Gastrocnemius medialis (tissue), 4 donors: ENCODE results near the gene DBH.

Experiments used
- POLR2A ChIP-seq, 2 donors: fragments of 450-650 bp; IDR thresholded peaks; one replicate each; pipeline ENCODE4 v1.6.1; 2017; ENCODE audit warnings: antibody characterized with exemption in 2 of 2, mild to moderate bottlenecking in 2 of 2, moderate library complexity in 2 of 2
- TF ChIP-seq, protein P1 (sequence below), 5 experiments: fragments of 450-650 bp in 3 of 5; fragments of 200-600 bp in 2 of 5; sonication (generic) in 2 of 5; IDR thresholded peaks in 4 of 5; conservative IDR thresholded peaks in 1 of 5; 1 replicate in 4 of 5; 2 replicates in 1 of 5; pipeline ENCODE4 v1.5.1; 2016 to 2019; ENCODE audit warnings: antibody characterized with exemption in 5 of 5, mild to moderate bottlenecking in 3 of 5, moderate library complexity in 3 of 5

GRCh38 chr9:133592731-133593409 lies 43.3 kb upstream of the DBH start:
- TF ChIP-seq, protein P1, sequence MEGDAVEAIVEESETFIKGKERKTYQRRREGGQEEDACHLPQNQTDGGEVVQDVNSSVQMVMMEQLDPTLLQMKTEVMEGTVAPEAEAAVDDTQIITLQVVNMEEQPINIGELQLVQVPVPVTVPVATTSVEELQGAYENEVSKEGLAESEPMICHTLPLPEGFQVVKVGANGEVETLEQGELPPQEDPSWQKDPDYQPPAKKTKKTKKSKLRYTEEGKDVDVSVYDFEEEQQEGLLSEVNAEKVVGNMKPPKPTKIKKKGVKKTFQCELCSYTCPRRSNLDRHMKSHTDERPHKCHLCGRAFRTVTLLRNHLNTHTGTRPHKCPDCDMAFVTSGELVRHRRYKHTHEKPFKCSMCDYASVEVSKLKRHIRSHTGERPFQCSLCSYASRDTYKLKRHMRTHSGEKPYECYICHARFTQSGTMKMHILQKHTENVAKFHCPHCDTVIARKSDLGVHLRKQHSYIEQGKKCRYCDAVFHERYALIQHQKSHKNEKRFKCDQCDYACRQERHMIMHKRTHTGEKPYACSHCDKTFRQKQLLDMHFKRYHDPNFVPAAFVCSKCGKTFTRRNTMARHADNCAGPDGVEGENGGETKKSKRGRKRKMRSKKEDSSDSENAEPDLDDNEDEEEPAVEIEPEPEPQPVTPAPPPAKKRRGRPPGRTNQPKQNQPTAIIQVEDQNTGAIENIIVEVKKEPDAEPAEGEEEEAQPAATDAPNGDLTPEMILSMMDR (IDR thresholded peaks at IDR 0.05 in 4 of 5, conservative IDR thresholded peaks at IDR 0.05 in 1 of 5): no peak
- no peak for TF ChIP-seq POLR2A (IDR thresholded peaks at IDR 0.05)
